Endometrial microvascular endothelial cells (primary cell): ENCODE measurements around the gene DSP. TPM values are rescaled to one million over a fixed set of nuclear protein-coding genes. Genes with fewer than 3 reads are reported as not detected.

Experiments
- in situ Hi-C: cut with HindIII; loops from 2 replicates; pipeline ENCODE4 v1.10.0; 2017; ENCODE audit warnings: low sequenced_read_pairs, low pct_unique_long_range_greater_than_20kb; ENCODE audit errors: inconsistent ontology term
- total RNA-seq: library from RNA; depleted of rRNA; stranded (reverse); fragments of >200 nt; gene quantifications from one replicate; pipeline ENCODE4 v1.2.3, GENCODE V29; 2015; ENCODE audit errors: inconsistent ontology term

The DSP gene
- total RNA-seq, 1 donor from 2014 or later: 1.2 TPM

GRCh38 chr6:7630792-7631191 is 89.3 kb downstream of the DSP start:
- in situ Hi-C loops: no loop called here

GRCh38 chr6:7631466-7631865 is 90.0 kb downstream of the DSP start:
- in situ Hi-C loops: no loop called here

GRCh38 chr6:7632501-7633290 is 91.2 kb downstream of the DSP start:
- in situ Hi-C loops: no loop called here

GRCh38 chr6:7633361-7633760 is 91.9 kb downstream of the DSP start:
- in situ Hi-C loops: no loop called here

- in situ Hi-C loops: no loop called here
These were observed 94.7 kb downstream of the DSP start for GRCh38 chr6:7636151-7636550.

Other genes starting within 250 kb of the DSP start
- 91.9 TPM for gene SSR1, start 228.5 kb upstream of the DSP start, total RNA-seq
- gene CAGE1, start 151.9 kb upstream of the DSP start, total RNA-seq: not detected
- 16.2 TPM for gene RIOK1, start 151.9 kb upstream of the DSP start, total RNA-seq
- gene SNRNP48, start 48.5 kb downstream of the DSP start, total RNA-seq: 8.5 TPM
- gene BMP6, start 184.4 kb downstream of the DSP start, total RNA-seq: 66.6 TPM